Raji (cell line): Measurements from ENCODE around the gene ATP8A2.

Experiments
- POLR2A ChIP-seq: IDR thresholded peaks from 2 replicates; pipeline ENCODE4 v1.6.1; 2011; ENCODE audit warnings: low read depth, low read length, control low read depth; ENCODE audit not compliant: insufficient read depth

ATP8A2 gene

DNA sequence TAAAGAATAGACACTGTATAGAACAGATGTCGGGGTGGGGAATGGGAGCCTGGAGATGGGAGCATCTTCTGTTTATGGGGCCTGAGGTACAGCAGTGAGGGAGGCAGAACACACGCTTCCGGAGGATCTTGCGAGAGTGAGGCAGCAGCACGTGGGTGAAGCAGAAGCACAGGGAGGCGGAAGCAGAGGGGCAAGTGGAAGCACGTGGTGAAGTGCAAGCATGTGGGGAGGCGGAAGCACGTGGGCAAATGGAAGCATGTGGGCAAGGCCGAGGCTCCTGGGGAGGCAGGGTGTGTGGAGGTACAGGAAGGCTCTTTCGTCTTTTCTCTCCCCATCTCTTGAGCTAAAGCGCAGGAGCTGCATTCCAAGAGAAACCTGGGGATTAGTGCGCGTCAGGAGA, 198.4 kb downstream of the ATP8A2 start:
- TF ChIP-seq POLR2A = no peak

GRCh38 chr13:25571237-25571636, 199.5 kb downstream of the ATP8A2 start:
- TF ChIP-seq POLR2A = no peak

DNA sequence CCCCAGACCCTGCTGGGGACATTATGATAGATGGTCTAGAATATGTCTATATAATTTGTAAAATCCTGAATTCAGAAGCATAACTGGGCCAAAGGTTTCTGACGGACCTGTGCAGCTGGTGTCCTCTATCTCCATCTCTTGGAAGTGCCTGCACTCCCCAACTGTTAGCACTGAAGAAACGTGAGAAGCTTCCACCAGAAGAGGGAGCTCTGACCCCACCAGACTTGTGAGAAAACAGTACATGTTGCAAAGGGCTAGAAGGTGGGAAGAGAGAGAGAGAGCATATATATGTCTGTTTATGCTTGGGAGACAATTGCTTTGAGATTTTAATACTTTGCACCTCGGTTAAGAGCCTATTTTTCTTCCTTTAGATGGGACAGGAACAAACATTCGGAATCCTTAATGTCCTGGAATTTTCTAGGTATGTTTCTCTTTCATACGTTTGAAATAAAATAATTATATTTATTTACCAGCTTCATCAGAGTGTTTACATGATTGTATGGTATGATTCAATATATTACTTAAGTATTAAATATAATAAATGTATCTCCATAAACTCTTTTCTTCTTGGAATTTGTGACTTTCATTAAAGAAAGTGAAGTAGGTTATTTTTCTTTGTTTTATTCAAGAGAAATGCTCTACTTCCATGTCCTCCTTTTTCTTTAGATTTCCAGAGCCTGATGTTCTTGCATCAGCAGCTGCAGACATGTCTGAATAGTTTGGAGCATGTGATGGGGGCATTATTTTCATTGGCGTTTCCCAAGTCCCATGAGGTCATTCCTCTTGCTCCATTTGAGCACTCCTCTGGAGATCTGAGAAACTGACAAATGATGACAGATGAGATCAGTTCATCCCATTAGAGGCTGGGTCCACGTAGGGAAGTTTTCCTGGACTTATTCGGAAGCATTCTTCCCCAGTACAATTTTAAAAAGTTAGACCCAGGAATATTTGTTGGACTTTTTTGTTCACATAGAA, 202.9 kb downstream of the ATP8A2 start:
- no peak for TF ChIP-seq POLR2A

DNA sequence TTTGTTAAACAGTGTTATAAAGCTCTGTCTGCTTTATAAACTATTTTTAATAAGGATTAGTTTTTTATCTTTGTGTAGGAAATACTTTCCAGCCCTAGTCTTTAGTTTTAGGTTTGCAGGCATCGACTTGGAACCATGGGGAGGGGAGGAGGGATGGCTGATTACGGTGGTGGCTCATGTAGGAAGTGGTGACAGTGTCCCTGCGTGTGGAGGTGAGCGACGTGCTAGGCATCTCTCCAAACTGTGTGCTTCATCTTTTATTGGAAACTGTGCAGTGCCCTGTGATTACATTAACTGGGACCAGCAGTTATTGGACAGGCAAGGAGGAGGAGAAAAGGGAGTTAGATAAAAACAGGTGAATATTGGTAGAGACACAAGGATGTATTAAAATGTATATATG, 203.8 kb downstream of the ATP8A2 start:
- TF ChIP-seq POLR2A = no peak

DNA sequence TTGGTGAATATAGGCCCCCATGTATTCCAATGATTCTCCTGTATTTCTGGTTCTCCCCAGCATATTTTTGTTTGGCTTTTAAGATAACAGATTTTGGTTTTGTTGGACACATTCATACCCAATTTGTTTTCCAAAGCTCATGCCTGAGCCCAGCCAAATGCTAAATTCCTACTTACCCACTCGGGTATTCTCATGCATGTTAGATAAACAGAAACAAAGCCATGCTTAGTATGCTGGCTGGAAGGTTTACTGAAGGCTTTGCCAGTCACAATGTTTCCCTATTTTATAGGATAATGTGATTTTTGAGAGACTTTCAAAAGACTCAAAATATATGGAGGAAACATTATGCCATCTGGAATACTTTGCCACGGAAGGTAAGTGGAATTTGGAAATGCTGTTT, 206.8 kb downstream of the ATP8A2 start:
- no peak for TF ChIP-seq POLR2A

GRCh38 chr13:25579221-25579620, 207.4 kb downstream of the ATP8A2 start:
- TF ChIP-seq POLR2A = no peak

DNA sequence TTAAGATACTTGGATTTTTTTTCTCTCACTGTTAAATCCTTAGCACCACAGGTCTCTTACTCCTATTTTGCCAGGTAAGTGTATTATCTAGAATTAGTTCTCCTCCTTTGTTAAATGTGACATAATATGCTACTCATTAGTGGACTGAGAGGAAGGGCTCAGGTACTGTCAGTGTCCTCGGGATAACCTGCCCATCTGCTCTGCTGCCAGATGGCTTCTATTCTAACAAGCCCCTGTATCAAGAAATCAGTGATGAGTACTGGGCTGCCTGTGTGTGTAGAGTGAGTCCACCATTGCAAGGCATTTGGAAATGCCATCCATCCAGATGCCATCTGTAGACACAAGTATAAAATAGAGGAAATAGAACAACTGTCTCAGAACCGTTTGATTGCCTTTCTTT, 209.6 kb downstream of the ATP8A2 start:
- no peak for TF ChIP-seq POLR2A

DNA sequence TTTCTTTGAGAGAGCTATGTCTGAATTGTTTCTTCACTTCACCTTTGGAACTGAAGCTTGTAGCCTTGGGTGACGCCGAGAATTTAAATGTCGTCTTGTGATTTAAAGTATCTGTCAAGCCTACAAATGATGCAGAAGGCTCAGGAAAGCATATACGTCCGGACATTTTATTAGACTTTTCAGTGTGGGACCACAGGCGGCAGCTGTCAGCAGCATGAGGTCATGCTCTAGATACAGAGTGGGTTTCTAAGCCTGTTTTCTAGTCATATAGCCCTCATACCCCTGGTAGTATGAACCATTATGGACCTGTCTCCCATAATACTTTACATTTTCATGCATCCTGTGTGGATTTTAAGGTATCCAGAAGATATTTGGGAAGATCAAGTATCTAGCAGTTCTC, 212.3 kb downstream of the ATP8A2 start:
- TF ChIP-seq POLR2A = no peak

GRCh38 chr13:25585000-25585399, 213.2 kb downstream of the ATP8A2 start:
- no peak for TF ChIP-seq POLR2A

DNA sequence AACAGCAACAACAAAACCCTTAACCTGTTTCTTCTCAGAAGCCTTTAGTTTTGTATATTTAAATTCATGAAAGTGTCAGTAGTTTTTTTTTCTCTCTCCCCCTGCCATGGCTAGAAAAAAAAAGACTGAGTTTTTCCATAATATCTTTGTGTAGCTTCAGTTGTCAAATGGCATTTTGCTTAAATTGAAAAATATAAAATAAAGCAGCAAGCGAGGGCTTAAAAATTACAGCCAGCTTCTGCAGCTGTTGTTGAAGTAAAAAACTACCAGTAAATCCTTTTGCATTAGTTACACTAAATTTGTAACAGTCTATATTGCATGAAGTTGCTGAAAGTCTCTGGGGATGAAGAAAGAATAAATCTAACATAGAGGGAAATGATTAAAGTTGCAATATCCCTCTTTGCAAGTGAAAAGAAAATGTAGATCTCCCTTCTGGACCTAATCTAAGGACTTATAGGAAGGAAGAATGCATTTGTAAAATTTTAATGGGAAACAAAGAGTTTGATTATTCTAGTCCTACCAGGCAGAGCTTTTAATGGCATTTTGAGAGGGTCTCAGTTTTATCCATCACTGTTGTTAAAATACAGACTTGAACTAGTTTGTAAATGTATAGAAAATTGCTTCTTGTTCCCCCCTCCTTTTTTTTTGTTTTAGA, 215.7 kb downstream of the ATP8A2 start:
- no peak for TF ChIP-seq POLR2A

- no peak for TF ChIP-seq POLR2A
These were observed 216.7 kb downstream of the ATP8A2 start for GRCh38 chr13:25588336-25589060.

- TF ChIP-seq POLR2A = no peak
These were observed 226.6 kb downstream of the ATP8A2 start for GRCh38 chr13:25598421-25598820.

DNA sequence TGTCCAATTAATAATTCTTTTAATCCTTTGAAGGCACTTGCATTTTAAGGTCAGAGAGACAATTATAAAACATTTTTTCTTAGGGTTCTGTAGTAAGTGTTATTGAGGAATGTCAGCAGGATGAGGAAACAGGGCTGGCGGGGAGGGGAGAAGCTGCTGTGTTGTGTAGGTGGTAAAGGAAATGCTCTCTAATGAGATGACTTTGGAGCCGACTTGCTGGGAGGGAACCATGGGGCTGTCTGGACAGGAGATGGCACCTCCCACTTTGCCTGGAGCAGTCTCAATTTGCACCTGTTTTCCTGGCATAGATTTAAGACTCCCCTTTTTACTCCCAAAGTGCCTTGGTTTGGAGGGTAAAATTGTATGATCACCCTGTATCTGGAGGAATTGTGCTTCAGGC, 230.4 kb downstream of the ATP8A2 start:
- TF ChIP-seq POLR2A = no peak

GRCh38 chr13:25604106-25604505, 232.3 kb downstream of the ATP8A2 start:
- TF ChIP-seq POLR2A = no peak

DNA sequence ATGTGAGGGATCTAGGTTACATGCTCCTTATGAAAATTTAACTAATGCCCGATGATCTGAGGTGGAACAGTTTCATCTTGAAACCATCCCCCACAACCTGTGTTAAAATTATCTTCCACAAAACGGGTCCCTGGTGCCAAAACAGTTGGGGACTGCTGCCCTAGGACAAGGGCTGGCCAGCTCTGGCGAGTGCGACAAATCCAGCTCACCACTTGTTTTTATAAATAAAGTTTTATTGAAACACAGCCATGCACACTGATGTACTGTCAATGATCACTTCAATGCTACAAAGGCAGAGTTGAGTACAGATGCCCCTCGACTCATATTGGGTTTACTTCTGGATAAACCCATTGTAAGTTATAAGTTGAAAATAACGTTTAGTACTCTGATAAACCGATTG, 235.3 kb downstream of the ATP8A2 start:
- TF ChIP-seq POLR2A = no peak

DNA sequence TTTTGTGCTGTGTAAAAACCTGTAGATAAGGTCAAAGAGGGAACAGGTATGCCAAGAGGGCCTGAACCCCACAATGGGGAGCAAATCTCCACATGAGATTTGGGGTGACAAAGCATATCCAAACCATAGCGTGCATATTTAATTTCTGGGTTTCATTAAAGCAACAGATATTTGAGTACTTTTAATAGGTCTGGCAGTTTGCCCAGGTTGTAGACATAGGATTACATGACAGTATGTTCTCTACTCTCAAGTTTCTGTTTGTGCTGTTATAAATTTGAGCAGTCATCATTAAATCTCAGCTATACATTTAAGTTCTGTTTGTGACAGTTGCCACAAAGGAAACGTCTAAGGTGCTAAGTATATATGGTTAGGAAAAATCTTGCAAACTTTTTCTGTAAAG, 236.4 kb downstream of the ATP8A2 start:
- TF ChIP-seq POLR2A = no peak
